Measurements from ENCODE around the gene PPP1R7. TPM values are rescaled to one million over a fixed set of nuclear protein-coding genes. Genes with fewer than 3 reads are reported as not detected.

The PPP1R7 gene
- total RNA-seq, 1 experiment from 2014 or later = 49.1 TPM

DNA sequence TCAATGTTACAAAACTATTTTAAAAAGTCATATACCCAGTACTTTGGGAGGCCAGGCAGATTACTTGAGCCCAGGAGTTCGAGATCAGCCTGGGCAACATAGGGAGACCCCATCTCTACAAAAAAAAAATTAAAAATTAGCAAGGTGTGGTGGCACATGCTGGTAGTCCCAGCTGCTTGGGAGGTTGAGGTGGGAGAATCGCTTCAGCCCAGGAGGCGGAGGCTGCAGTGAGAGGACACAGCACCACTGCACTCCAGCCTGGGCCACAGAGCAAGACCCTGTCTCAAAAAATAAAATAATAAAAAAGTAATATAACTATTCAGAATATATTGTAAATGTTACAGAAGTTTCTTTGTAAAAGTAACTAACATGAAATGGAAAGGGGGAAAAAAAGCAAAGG, 2.9 kb upstream of the PPP1R7 start (continued):
- TF ChIP-seq, protein P1, sequence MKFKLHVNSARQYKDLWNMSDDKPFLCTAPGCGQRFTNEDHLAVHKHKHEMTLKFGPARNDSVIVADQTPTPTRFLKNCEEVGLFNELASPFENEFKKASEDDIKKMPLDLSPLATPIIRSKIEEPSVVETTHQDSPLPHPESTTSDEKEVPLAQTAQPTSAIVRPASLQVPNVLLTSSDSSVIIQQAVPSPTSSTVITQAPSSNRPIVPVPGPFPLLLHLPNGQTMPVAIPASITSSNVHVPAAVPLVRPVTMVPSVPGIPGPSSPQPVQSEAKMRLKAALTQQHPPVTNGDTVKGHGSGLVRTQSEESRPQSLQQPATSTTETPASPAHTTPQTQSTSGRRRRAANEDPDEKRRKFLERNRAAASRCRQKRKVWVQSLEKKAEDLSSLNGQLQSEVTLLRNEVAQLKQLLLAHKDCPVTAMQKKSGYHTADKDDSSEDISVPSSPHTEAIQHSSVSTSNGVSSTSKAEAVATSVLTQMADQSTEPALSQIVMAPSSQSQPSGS (CRISPR knock-in tag; IDR thresholded peaks at IDR 0.05; ENCODE audit: borderline replicate concordance, low read depth) = no peak
- TF ChIP-seq SOX15 (CRISPR knock-in tag; IDR thresholded peaks at IDR 0.05) (no peak), ZNF396 (CRISPR knock-in tag; IDR thresholded peaks at IDR 0.05; ENCODE audit: borderline replicate concordance) (no peak), ATF1 (CRISPR knock-in tag; IDR thresholded peaks at IDR 0.05) (no peak), GTF2I (CRISPR knock-in tag; conservative IDR thresholded peaks at IDR 0.05) (no peak), ZNF219 (CRISPR knock-in tag; IDR thresholded peaks at IDR 0.05; ENCODE audit: borderline replicate concordance) (no peak)
- TF ChIP-seq, protein P2, sequence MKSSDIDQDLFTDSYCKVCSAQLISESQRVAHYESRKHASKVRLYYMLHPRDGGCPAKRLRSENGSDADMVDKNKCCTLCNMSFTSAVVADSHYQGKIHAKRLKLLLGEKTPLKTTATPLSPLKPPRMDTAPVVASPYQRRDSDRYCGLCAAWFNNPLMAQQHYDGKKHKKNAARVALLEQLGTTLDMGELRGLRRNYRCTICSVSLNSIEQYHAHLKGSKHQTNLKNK (CRISPR knock-in tag; IDR thresholded peaks at IDR 0.05) = no peak
- TF ChIP-seq, protein P3, sequence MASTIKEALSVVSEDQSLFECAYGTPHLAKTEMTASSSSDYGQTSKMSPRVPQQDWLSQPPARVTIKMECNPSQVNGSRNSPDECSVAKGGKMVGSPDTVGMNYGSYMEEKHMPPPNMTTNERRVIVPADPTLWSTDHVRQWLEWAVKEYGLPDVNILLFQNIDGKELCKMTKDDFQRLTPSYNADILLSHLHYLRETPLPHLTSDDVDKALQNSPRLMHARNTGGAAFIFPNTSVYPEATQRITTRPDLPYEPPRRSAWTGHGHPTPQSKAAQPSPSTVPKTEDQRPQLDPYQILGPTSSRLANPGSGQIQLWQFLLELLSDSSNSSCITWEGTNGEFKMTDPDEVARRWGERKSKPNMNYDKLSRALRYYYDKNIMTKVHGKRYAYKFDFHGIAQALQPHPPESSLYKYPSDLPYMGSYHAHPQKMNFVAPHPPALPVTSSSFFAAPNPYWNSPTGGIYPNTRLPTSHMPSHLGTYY (CRISPR knock-in tag; IDR thresholded peaks at IDR 0.05) = no peak
- TF ChIP-seq, protein P4, sequence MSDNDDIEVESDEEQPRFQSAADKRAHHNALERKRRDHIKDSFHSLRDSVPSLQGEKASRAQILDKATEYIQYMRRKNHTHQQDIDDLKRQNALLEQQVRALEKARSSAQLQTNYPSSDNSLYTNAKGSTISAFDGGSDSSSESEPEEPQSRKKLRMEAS (CRISPR knock-in tag; IDR thresholded peaks at IDR 0.05) = no peak

DNA sequence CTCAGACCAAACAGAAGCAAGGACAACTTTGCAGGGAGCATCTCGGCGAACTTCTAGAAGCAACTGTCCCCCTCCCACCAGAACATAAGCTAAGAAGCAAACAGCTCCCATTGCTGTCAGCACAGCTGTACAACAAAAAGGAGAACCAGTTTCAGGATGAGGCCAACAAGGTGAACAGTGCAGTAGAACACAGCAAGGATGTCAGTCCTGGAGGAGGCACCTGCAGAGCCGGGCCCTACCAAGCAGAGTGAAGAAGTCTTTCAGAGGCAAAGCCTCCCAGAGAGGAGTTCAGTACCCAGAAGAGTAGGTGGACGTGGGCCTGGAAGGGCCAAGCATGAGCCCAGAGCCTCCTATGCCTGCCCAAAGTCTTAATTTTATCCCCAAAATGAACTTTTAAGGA, 2.0 kb upstream of the PPP1R7 start:
- H3K27ac Mint-ChIP-seq = no peak overlapping the region

More for the DNA sequence above, 2.0 kb upstream of the PPP1R7 start:
- ChIA-PET CTCF (interaction anchor here (1.5 to 3.3 kb wide), 3 partner anchors 70 to 297 kb away, joined by 3 to 21 read pairs (median 5); no protein-coding TSS in a partner anchor), POLR2A (interaction anchor here (1.5 kb wide), 1 partner anchor 46 kb away, joined by 3 read pairs; the partner anchor contains the start of gene MTERF4)
- DNase-seq (ENCODE audit: low spot score) (no peak), ATAC-seq (no peak)
- H3K4me3 Mint-ChIP-seq = peak overlapping the region; percentile 93
- peaks cover 27% of the 10 kb centered on the region for H3K4me1 Mint-ChIP-seq
- H3K9me3 Mint-ChIP-seq = no peaks in the 10 kb centered on the region
- H3K27me3 Mint-ChIP-seq (ENCODE audit: low read depth) = no peaks in the 10 kb centered on the region
- TF ChIP-seq ETV6 (CRISPR knock-in tag; IDR thresholded peaks at IDR 0.05) (no peak), ESRRA (CRISPR knock-in tag; IDR thresholded peaks at IDR 0.05; ENCODE audit: borderline replicate concordance) (no peak), SP1 (CRISPR knock-in tag; conservative IDR thresholded peaks at IDR 0.05) (no peak), NR3C1 (CRISPR knock-in tag; conservative IDR thresholded peaks at IDR 0.05; ENCODE audit: low read depth) (no peak), FOXK1 (CRISPR knock-in tag; IDR thresholded peaks at IDR 0.05) (no peak), JAZF1 (CRISPR knock-in tag; IDR thresholded peaks at IDR 0.05) (no peak), FOXJ3 (CRISPR knock-in tag; IDR thresholded peaks at IDR 0.05; ENCODE audit: borderline replicate concordance) (no peak)
- TF ChIP-seq, protein P4 (CRISPR knock-in tag; IDR thresholded peaks at IDR 0.05) = no peak
- TF ChIP-seq, protein P5, sequence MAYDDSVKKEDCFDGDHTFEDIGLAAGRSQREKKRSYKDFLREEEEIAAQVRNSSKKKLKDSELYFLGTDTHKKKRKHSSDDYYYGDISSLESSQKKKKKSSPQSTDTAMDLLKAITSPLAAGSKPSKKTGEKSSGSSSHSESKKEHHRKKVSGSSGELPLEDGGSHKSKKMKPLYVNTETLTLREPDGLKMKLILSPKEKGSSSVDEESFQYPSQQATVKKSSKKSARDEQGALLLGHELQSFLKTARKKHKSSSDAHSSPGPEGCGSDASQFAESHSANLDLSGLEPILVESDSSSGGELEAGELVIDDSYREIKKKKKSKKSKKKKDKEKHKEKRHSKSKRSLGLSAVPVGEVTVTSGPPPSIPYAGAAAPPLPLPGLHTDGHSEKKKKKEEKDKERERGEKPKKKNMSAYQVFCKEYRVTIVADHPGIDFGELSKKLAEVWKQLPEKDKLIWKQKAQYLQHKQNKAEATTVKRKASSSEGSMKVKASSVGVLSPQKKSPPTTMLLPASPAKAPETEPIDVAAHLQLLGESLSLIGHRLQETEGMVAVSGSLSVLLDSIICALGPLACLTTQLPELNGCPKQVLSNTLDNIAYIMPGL (CRISPR knock-in tag; IDR thresholded peaks at IDR 0.05) = no peak
- TF ChIP-seq, protein P6, sequence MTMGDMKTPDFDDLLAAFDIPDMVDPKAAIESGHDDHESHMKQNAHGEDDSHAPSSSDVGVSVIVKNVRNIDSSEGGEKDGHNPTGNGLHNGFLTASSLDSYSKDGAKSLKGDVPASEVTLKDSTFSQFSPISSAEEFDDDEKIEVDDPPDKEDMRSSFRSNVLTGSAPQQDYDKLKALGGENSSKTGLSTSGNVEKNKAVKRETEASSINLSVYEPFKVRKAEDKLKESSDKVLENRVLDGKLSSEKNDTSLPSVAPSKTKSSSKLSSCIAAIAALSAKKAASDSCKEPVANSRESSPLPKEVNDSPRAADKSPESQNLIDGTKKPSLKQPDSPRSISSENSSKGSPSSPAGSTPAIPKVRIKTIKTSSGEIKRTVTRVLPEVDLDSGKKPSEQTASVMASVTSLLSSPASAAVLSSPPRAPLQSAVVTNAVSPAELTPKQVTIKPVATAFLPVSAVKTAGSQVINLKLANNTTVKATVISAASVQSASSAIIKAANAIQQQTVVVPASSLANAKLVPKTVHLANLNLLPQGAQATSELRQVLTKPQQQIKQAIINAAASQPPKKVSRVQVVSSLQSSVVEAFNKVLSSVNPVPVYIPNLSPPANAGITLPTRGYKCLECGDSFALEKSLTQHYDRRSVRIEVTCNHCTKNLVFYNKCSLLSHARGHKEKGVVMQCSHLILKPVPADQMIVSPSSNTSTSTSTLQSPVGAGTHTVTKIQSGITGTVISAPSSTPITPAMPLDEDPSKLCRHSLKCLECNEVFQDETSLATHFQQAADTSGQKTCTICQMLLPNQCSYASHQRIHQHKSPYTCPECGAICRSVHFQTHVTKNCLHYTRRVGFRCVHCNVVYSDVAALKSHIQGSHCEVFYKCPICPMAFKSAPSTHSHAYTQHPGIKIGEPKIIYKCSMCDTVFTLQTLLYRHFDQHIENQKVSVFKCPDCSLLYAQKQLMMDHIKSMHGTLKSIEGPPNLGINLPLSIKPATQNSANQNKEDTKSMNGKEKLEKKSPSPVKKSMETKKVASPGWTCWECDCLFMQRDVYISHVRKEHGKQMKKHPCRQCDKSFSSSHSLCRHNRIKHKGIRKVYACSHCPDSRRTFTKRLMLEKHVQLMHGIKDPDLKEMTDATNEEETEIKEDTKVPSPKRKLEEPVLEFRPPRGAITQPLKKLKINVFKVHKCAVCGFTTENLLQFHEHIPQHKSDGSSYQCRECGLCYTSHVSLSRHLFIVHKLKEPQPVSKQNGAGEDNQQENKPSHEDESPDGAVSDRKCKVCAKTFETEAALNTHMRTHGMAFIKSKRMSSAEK (CRISPR knock-in tag; IDR thresholded peaks at IDR 0.05; ENCODE audit: borderline replicate concordance) = no peak
- TF ChIP-seq, protein P7, sequence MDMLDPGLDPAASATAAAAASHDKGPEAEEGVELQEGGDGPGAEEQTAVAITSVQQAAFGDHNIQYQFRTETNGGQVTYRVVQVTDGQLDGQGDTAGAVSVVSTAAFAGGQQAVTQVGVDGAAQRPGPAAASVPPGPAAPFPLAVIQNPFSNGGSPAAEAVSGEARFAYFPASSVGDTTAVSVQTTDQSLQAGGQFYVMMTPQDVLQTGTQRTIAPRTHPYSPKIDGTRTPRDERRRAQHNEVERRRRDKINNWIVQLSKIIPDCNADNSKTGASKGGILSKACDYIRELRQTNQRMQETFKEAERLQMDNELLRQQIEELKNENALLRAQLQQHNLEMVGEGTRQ (CRISPR knock-in tag; IDR thresholded peaks at IDR 0.05) = no peak
- TF ChIP-seq, protein P8, sequence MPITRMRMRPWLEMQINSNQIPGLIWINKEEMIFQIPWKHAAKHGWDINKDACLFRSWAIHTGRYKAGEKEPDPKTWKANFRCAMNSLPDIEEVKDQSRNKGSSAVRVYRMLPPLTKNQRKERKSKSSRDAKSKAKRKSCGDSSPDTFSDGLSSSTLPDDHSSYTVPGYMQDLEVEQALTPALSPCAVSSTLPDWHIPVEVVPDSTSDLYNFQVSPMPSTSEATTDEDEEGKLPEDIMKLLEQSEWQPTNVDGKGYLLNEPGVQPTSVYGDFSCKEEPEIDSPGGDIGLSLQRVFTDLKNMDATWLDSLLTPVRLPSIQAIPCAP (CRISPR knock-in tag; IDR thresholded peaks at IDR 0.05) = no peak
- H3K36me3 Mint-ChIP-seq = no peaks in the 10 kb centered on the region; the same call in 1 of the 2 replicates

Measured in WTC11 (cell line).